C4-2B (cell line): ENCODE results near the gene MACF1.

Experiments used
- H3K27ac ChIP-seq: fragments of 450-650 bp; 2 replicates; pipeline ENCODE4 v1.5.1; 2017
- ZFX ChIP-seq: fragments of 450-650 bp; IDR thresholded peaks from 2 replicates; pipeline ENCODE4 v1.6.1; 2017
- TF ChIP-seq, protein P1 (sequence below): fragments of 450-650 bp; conservative IDR thresholded peaks from 2 replicates; pipeline ENCODE4 v1.5.1; 2017; ENCODE audit warnings: mild to moderate bottlenecking

MACF1 gene

DNA sequence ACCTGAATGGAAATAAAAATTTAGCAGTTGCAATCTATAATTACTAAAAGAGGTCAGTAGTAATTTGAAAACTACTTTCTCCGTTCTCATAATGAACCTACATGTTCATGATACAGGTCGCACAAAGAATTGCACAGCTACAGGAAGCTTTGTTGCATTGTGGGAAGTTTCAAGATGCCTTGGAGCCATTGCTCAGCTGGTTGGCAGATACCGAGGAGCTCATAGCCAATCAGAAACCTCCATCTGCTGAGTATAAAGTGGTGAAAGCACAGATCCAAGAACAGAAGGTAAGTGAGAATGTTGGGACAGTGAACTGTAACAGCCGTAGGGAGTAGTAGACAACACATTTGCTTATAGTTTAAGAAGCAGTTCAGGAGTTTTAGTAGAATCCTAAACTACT lies 218.1 kb downstream of the MACF1 start:
- H3K27ac ChIP-seq, result no peak overlapping the region
- TF ChIP-seq ZFX, result no peak
- TF ChIP-seq, protein P1, sequence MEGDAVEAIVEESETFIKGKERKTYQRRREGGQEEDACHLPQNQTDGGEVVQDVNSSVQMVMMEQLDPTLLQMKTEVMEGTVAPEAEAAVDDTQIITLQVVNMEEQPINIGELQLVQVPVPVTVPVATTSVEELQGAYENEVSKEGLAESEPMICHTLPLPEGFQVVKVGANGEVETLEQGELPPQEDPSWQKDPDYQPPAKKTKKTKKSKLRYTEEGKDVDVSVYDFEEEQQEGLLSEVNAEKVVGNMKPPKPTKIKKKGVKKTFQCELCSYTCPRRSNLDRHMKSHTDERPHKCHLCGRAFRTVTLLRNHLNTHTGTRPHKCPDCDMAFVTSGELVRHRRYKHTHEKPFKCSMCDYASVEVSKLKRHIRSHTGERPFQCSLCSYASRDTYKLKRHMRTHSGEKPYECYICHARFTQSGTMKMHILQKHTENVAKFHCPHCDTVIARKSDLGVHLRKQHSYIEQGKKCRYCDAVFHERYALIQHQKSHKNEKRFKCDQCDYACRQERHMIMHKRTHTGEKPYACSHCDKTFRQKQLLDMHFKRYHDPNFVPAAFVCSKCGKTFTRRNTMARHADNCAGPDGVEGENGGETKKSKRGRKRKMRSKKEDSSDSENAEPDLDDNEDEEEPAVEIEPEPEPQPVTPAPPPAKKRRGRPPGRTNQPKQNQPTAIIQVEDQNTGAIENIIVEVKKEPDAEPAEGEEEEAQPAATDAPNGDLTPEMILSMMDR, result no peak

DNA sequence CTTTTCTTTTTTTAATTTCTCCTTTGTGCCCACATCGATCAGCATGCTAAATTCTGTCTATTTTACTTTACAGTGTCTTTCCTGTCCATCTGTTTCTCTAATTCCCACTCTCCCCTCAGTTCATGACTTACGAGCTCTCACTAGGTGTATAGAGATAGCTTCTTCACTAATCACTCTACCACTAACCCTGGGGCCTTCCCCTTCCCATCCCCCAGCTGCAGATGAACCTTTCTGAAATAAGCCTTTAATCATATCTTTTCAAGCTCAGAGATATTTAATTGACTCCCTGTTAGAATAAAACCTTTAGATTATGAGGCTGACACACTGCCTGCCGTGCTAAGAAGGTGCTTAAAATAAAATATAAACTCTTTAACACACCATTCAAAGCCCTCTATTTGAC lies 220.7 kb downstream of the MACF1 start:
- TF ChIP-seq, protein P1, result no peak
- TF ChIP-seq ZFX, result no peak
- no peak overlapping the region for H3K27ac ChIP-seq

DNA sequence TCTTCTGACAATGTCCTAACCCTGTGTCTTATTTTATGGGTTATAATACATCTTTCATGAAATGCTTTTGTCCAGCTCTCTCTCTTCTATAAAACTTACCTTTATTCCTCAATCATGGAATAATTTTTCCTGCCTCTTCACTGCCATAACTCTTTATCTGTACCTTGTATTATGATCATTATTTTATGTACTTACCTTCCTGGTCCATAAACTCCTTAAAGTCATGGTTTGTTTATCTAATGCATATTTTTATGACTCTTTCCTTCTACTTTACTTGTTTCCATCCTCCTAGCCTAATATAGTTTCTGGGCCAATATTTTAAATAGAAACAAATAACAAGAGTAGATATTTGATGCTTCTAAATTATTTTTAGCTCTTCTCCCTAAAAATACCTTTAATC lies 221.1 kb downstream of the MACF1 start:
- H3K27ac ChIP-seq, result no peak overlapping the region
- TF ChIP-seq, protein P1, result no peak
- TF ChIP-seq ZFX, result no peak

- no peak for TF ChIP-seq ZFX
- TF ChIP-seq, protein P1, result no peak
- H3K27ac ChIP-seq, result no peak overlapping the region
Measured at GRCh38 chr1:39426346-39426745, 221.9 kb downstream of the MACF1 start.

DNA sequence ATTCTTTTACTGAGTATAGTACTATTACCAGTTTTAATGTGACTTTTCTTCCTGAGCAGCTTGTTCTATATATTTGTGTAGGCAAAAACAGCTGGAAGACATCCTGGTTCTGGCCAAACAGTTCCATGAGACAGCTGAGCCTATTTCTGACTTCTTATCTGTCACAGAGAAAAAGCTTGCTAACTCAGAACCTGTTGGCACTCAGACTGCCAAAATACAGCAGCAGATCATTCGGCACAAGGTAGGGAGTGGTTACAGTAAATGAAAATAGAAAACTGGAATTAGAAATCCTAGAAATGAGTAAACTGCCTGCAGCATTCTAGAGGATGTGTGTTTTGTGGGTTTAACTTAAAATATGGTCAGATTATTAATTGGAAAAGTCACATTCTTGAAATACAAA lies 222.9 kb downstream of the MACF1 start:
- TF ChIP-seq ZFX, result no peak
- TF ChIP-seq, protein P1, result no peak
- no peak overlapping the region for H3K27ac ChIP-seq

GRCh38 chr1:39427912-39428311 lies 223.4 kb downstream of the MACF1 start:
- H3K27ac ChIP-seq, result no peak overlapping the region
- TF ChIP-seq, protein P1, result no peak
- no peak for TF ChIP-seq ZFX

DNA sequence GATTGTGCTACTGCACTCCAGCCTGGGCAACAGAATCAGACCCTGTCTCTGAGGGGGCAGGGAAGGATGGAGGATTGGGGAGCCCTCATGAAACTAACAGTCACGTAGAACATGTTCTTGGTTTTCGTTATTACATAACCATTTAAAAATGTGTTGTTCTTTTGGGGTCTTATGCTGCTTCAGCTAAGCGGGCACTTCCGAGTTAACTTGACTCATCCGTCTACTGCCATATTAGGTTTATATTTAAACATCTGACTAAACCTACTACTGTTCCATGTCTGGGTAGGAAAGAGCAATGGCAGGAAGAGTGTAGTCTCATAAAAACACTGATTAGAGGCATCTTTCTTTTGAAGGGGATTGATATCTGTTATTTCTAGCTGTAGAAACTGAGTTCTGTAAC lies 227.4 kb downstream of the MACF1 start:
- no peak overlapping the region for H3K27ac ChIP-seq
- TF ChIP-seq ZFX, result no peak
- TF ChIP-seq, protein P1, result no peak
